ENCODE results near the gene KCNMA1.

KCNMA1 gene

DNA sequence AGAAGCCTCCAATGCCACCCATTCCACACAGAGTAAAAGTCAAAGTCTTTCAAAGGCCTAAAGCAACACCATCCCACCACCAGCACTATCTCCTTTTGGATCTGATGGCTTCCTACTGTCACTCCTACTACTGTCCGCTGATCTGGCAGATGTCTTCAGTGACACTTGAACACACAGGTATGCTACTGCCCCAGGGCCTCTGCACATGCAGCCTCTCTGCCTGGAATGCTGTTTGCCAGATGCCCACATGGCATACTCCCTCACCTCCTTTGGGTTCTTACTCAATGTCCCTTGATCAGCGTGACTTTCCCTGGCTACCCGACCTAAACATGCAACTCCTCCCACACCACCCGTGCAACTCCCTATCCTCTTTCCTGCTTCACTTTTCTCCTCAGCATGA, 512.4 kb downstream of the KCNMA1 start:
- no peaks in the 10 kb centered on the region for H3K36me3 ChIP-seq (ENCODE audit: insufficient read depth)
- H3K4me1 ChIP-seq (ENCODE audit: low read depth, poor library complexity, severe bottlenecking), result no peaks in the 10 kb centered on the region
- H3K79me2 ChIP-seq (ENCODE audit: insufficient read depth, low read depth), result no peaks in the 10 kb centered on the region
- H3K27ac ChIP-seq, result no peak overlapping the region
- no peak overlapping the region for H3K4me2 ChIP-seq
- H4K20me1 ChIP-seq (ENCODE audit: insufficient read depth), result no peaks in the 10 kb centered on the region
- TF ChIP-seq, protein P1, sequence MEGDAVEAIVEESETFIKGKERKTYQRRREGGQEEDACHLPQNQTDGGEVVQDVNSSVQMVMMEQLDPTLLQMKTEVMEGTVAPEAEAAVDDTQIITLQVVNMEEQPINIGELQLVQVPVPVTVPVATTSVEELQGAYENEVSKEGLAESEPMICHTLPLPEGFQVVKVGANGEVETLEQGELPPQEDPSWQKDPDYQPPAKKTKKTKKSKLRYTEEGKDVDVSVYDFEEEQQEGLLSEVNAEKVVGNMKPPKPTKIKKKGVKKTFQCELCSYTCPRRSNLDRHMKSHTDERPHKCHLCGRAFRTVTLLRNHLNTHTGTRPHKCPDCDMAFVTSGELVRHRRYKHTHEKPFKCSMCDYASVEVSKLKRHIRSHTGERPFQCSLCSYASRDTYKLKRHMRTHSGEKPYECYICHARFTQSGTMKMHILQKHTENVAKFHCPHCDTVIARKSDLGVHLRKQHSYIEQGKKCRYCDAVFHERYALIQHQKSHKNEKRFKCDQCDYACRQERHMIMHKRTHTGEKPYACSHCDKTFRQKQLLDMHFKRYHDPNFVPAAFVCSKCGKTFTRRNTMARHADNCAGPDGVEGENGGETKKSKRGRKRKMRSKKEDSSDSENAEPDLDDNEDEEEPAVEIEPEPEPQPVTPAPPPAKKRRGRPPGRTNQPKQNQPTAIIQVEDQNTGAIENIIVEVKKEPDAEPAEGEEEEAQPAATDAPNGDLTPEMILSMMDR (conservative IDR thresholded peaks at IDR 0.05; ENCODE audit: low read depth, low read length), result no peak
- H3K4me3 ChIP-seq (IDR thresholded peaks at IDR 0.05; ENCODE audit: insufficient read depth, low read depth, low read length), result no peak overlapping the region
- no peaks in the 10 kb centered on the region for H3K27me3 ChIP-seq (ENCODE audit: insufficient read depth, low read depth)
- no peak overlapping the region for H3K9ac ChIP-seq
- H2AFZ ChIP-seq (ENCODE audit: low read depth), result no peak overlapping the region

DNA sequence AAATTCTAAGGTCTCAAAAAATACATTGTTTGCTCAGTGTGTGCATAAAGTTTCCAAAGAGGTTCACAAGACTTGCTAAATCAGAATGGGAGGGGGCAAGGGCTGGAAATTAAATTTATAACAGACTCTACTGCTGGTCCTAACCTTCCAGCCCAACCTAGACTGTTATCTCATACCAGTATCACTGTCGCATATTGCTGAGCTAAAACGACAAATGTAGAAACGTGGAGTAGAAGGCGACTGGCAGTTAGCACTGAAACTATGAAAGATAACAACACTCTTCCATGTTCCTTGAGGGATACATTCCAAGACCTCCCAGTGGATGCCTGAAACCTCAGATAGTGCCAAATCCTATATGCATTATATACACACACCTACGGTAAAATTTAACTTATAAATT, 514.3 kb downstream of the KCNMA1 start:
- TF ChIP-seq, protein P1 (conservative IDR thresholded peaks at IDR 0.05; ENCODE audit: low read depth, low read length), result no peak
- H3K4me1 ChIP-seq (ENCODE audit: low read depth, poor library complexity, severe bottlenecking), result no peaks in the 10 kb centered on the region
- H3K9ac ChIP-seq, result no peak overlapping the region
- H3K79me2 ChIP-seq (ENCODE audit: insufficient read depth, low read depth), result no peaks in the 10 kb centered on the region
- no peak overlapping the region for H3K27ac ChIP-seq
- no peaks in the 10 kb centered on the region for H4K20me1 ChIP-seq (ENCODE audit: insufficient read depth)
- no peak overlapping the region for H3K4me2 ChIP-seq
- H3K4me3 ChIP-seq (IDR thresholded peaks at IDR 0.05; ENCODE audit: insufficient read depth, low read depth, low read length), result no peak overlapping the region
- no peak overlapping the region for H2AFZ ChIP-seq (ENCODE audit: low read depth)
- no peaks in the 10 kb centered on the region for H3K27me3 ChIP-seq (ENCODE audit: insufficient read depth, low read depth)
- H3K36me3 ChIP-seq (ENCODE audit: insufficient read depth), result no peaks in the 10 kb centered on the region

DNA sequence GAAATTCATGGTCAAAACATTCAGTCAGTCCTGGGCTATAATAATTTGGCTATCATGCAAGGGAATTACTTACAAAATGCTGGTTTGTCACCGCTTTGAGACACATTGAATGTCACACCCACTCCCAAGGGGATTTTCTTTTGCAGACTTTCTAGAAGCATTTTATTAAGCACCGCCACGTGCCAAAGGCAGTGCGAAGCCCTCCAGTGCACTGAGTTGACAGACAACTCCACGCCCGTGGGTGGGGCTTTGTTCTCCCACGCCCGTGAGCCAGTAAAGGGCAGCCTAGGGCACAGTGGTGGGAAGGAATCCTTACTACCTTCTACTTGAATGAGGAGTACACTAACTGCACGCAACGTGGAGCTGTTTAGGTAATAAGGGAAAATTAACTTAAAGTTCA, 515.8 kb downstream of the KCNMA1 start:
- no peaks in the 10 kb centered on the region for H3K27me3 ChIP-seq (ENCODE audit: insufficient read depth, low read depth)
- H3K36me3 ChIP-seq (ENCODE audit: insufficient read depth), result no peaks in the 10 kb centered on the region
- H3K79me2 ChIP-seq (ENCODE audit: insufficient read depth, low read depth), result no peaks in the 10 kb centered on the region
- H4K20me1 ChIP-seq (ENCODE audit: insufficient read depth), result no peaks in the 10 kb centered on the region
- TF ChIP-seq, protein P1 (conservative IDR thresholded peaks at IDR 0.05; ENCODE audit: low read depth, low read length), result no peak
- no peaks in the 10 kb centered on the region for H3K4me1 ChIP-seq (ENCODE audit: low read depth, poor library complexity, severe bottlenecking)
- H3K4me3 ChIP-seq (IDR thresholded peaks at IDR 0.05; ENCODE audit: insufficient read depth, low read depth, low read length), result no peak overlapping the region
- H3K4me2 ChIP-seq, result no peak overlapping the region
- H3K27ac ChIP-seq, result no peak overlapping the region
- no peak overlapping the region for H3K9ac ChIP-seq
- no peak overlapping the region for H2AFZ ChIP-seq (ENCODE audit: low read depth)

DNA sequence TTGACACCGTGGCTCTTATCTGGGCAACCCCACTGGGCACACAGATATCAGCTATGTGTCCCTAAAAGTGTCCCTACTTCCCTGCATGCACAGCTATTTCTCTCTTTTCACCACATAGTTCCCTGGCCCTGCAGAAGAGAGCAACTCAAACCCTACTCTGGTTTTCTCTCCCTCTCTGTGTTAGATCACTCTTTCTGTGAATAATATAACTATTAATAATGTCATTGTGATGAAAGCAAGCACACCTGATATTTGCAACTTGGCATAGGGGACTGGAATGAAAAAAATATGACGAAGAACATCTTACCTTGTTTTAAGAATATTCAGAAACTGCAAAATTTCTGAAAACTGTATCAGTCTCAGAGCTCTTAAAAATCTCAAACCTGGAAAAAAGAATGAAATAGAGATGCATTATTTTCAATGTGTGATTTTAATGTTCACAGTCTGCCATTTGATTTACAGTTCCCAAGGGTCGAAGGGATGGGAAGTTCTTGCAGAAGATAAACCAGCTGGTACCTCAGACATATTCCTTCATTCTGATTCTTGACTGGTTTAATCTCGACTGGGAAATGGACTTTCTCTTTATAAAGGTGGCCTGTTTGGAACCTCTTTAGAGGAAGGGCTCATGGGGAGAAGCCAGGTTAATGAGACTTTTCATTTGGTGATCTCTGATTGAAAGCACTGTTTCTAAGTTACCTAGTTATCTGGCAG, 516.8 kb downstream of the KCNMA1 start:
- Histone ChIP-seq H3K9ac (no peak overlapping the region), H3K4me1 (ENCODE audit: low read depth, poor library complexity, severe bottlenecking) (no peaks in the 10 kb centered on the region), H3K27ac (no peak overlapping the region), H3K4me2 (no peak overlapping the region), H3K79me2 (ENCODE audit: insufficient read depth, low read depth) (no peaks in the 10 kb centered on the region), H3K36me3 (ENCODE audit: insufficient read depth) (no peaks in the 10 kb centered on the region), H4K20me1 (ENCODE audit: insufficient read depth) (no peaks in the 10 kb centered on the region), H3K4me3 (IDR thresholded peaks at IDR 0.05; ENCODE audit: insufficient read depth, low read depth, low read length) (no peak overlapping the region), H2AFZ (ENCODE audit: low read depth) (no peak overlapping the region), H3K27me3 (ENCODE audit: insufficient read depth, low read depth) (no peaks in the 10 kb centered on the region)
- TF ChIP-seq, protein P1 (conservative IDR thresholded peaks at IDR 0.05; ENCODE audit: low read depth, low read length), result no peak

All from KMS-11 (cell line).